GM19324 (cell line): ENCODE measurements around the gene ZNF236.

Experiments used
- ATAC-seq: cut with Tn5 transposase; IDR thresholded peaks from one replicate; pipeline ENCODE4 v1.9.1; 2021; ENCODE audit warnings: mild to moderate bottlenecking, moderate library complexity; ENCODE audit not compliant: unreplicated experiment, low FRiP score

Gene ZNF236

DNA sequence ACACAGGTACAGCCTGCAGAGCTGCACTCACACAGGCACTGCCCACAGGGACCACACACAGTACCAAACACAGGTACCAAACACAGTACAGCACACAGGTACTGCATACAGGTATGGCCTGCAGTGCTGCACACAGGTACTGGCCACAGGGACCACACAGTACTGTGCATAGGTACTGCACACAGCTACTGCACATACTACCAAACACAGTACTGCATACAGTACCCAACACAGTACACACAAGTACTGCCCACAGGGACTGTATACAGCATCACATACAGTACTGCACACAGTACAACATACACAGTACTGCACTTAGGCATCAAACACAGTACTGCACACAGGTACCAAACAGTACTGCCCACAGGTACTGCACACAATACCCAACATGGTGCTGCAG is 74.3 kb downstream of the ZNF236 start:
- ATAC-seq, result no peak

DNA sequence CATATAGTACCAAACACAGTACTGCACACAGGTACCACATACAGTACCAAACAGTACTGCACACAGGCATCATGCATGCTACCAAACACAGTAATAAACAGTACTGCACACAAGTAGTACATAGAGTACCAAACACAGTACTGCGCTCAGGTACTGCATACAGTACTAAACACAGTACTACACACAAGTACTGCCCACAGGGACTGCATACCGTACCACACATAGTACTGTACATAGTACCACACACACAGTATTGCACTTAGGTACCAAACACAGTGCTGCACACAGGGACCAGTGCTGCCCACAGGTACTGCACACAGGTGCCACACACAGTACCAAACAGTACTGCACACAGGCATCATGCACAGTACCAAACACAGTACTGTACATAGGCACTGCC is 74.9 kb downstream of the ZNF236 start:
- no peak for ATAC-seq

DNA sequence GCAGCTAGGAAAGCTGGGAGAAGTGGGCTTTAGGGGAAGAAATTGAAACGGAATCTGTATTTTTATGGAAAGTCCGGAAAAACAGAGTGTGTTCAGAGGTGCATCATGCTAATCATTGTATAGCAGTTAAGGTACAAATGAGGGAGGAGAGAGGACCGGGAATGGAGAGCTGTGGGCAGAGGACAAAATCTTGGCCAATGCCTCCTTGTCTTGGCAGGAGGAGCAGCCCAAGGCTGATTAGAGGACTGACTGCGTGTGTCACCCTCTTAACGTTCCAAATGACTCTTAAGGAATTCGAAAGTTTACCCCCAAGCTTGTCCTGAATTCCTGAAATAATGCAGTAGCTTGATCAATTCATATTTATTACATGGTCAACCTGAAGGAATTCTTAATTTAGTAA is 81.0 kb downstream of the ZNF236 start:
- no peak for ATAC-seq

DNA sequence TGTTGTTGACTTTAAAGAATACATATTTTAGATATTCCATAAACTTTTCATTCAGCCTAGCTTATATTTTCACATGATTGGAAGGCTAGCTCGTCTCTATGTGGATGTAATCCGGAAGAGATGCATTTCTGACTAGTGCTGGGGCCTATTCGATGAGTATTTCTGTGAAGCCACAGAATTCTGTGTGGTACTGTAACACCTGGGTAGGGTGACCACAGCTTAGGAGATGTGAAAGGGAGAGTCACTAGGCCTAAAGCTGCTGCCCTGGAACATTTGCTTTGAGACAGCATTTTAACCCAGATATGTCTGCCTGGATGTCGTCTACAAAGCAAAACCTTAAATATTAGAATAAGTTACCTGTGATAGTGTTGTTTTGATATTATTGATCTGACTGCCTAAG is 83.5 kb downstream of the ZNF236 start:
- ATAC-seq, result no peak

DNA sequence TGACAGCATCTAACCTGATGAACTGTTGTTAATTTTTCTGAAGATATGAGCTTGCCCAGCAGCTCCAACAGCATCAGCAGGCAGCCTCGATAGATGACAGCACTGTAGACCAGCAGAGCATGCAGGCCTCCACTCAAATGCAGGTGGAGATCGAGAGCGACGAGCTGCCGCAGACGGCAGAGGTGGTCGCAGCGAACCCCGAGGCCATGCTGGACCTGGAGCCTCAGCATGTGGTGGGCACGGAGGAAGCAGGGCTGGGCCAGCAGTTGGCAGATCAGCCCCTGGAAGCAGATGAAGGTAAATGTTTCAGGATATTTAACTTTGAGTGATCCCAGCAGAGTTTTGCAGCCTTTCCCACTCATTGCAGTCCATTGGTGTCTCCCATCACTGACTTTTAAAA is 85.9 kb downstream of the ZNF236 start:
- ATAC-seq, result no peak

DNA sequence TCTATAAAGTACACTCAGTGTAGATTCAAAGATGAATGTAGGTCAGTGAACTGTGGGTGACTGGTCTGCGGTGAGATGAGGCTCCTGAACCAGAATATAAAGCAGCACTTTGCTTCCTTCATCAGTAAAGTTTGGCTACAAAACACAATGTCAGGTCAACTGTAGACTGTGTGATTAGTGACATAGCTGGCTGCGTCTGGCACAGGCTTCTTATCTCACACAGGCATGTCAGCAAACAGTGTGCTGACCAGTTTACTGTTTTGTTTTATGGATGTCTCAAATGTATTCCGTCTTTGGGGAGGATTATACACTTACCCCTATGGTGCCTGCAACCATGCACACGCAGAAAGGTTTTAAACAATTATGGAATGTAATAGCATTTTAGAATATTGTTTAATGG is 87.1 kb downstream of the ZNF236 start:
- no peak for ATAC-seq

DNA sequence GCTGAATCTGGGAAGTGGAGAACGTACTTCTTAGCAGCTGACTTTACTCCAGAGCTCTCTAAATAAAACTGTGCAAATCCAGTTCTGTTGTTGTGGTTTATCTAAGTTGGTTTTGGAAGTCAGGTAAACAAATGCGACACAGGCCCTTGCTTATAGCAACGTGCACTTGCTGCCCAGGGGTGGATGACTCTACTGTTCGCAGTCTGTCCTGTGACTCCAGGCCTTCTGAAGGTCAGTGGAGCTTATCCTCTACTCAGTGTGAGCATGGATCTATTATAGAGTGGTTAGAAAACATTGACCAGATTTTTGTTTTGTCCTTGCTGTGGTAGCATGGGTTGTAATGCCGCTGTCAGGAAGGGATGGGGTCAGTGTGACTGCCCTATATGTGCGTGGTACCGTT is 89.1 kb downstream of the ZNF236 start:
- ATAC-seq, result no peak

DNA sequence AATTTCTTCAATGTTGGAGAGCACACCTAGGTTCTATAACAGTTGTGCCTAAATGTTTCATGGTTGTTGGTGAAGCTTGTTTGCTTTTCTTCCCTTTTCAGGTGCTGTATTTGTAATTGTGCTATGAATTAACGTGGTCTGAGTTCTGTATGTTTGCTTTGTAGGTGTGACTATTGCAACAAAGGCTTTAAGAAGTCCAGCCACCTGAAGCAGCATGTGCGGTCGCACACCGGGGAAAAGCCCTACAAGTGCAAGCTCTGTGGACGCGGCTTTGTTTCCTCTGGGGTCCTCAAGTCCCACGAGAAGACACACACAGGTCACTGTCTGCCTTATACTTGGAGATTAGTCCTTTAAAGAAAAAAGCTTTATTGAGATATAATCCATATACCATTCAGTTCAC is 91.2 kb downstream of the ZNF236 start:
- no peak for ATAC-seq

DNA sequence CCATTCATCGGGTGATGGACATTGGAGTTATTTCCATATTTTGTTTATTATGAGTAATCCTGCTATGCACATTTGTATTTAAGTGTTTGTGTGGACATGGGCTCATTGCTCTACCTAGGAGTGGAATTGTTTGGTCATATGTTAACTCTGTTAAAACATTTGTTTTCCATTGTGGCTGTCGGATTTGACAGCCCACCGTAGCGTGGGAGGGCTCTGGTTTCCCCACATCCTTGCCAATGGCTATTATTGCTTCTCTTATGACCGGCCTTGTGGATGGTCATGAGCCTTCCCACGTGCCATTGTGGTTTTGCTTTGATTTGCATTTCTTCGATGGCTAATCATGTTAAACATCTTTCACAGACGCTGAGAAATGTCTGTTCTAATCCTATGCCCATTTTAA is 92.0 kb downstream of the ZNF236 start:
- no peak for ATAC-seq

DNA sequence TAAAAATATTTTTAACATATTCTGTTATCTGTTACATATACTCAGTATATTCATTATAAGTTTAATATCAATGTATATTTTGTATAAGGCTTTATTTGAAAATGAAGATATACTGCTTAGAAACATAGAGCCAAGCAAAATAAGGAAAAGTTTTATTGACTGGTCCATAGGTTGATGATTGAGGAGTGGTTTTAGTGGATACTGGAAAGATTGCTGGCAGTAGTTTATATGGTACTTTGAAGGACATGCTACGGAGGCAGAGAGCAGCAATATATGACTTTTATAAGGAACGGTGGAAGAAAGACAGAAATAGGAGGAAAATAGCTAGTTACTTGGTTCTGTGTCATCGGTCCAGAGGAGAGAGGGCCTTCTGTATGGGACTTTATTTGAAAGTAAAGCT is 92.4 kb downstream of the ZNF236 start:
- no peak for ATAC-seq

DNA sequence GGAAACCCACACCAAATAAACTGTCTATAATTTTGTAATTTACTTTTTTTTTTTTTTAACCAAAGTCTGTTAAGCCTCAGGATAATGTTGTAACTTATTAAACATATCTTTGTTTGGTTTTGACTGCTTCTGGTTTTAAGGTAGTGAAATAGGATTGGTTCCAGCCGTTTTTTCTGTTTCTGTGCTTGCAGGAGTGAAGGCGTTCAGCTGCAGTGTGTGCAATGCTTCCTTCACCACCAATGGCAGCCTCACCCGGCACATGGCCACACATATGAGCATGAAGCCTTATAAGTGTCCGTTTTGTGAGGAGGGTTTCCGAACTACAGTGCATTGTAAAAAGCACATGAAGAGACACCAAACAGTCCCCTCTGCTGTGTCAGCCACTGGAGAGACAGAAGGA is 93.1 kb downstream of the ZNF236 start:
- ATAC-seq, result no peak

DNA sequence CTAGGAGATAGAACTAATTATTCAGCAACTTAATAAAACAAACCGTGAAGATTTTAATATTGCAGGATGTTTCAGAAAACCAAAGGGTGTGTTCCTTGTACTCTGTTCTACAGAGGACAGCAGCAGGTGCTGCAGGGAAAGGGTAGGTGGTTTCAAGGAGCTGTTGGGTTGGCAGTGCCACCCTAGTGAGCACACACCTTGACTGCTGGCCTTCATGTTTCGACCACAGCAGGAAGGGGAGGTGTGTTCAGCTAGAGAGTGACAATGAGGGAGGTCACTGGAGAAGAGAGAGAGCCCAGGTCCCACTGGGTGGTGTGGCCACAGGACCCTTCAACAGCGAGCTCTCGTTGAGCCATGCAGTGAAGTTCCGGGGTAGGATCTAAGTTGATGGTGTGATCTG is 98.6 kb downstream of the ZNF236 start:
- ATAC-seq, result no peak

DNA sequence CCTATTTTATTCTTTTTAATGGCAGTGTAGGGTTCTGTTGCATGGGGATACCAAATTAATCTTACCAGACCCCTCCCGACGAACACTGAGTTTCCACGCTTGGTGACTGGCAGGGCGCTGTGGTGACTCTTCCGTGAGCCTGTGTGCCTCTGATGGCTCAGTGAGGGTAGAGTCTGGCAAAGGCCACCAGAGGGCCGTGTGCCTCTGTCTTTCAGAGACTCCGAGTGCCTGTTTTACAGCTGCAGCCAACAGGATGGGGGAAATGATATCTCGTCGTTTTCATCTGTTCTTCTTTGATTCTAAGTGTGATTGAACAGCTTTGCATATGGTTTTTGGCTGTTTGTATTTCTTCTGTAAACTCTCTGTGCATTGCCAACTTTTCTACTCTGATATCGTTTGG is 99.8 kb downstream of the ZNF236 start:
- peak; percentile 93 for ATAC-seq

DNA sequence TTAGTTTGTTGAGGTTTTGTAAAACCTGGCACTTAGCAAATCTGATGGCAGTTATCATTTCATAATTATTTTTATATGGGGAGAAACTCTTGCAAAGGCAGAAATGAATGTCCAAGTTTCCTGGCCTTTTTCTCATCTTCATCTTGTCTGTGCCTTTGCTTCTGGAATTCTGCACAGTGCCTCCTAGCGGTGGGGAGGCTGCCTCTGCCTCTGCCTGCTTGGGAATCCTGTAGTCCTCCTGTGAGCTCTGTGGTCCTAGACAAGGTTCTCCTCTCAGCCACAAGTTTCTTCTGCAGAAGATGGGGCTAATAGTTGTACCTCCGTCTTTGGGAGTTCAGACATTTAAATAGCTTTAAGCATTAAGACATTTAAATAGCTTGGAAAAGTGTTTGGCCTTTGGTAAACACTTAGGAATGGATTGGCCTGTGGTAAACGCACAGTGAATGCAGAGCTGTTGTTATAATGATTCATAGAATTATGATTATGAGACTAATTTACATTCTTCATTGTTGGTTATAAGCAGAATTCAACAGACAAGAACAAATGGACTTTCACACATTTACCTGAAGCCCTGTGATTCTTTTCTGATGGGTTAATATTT is 101.2 kb downstream of the ZNF236 start:
- no peak for ATAC-seq

DNA sequence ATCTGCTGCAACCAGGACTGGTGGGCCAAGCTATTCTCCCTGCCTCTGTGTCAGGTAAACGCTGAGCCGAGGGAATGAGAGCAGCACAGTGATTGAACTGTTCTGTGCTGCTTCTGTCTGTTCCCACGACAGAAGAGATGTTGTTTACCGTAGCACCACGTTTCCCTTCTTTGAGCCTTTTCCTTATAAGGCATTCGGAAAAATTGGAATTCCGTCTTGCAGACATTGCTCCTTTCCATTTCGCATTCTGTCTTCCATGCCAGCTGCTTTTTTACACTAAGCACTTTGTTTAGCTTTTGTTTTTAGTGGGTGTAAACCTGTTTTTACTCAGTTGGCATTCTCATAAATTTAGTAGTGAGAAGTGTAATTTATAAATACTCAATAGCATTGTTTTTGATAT is 103.1 kb downstream of the ZNF236 start:
- no peak for ATAC-seq

DNA sequence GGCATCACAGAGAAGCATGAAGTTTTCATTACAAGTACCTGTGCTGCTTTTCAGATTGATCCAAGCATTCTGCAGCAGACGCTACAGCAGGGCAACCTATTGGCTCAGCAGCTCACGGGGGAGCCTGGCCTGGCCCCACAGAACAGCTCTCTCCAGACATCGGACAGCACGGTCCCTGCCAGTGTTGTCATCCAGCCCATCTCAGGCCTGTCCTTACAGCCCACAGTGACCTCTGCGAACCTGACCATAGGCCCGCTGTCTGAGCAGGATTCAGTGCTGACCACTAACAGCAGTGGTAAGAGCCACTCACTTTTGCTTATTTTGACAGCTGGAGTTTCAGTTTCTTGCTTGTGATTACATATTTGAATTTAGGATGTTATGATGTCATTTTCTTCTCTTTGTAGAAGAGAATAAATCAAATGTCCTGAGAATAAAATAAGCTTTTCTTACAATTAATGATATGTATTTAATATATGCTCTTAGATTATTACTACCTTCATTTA is 104.9 kb downstream of the ZNF236 start:
- no peak for ATAC-seq

DNA sequence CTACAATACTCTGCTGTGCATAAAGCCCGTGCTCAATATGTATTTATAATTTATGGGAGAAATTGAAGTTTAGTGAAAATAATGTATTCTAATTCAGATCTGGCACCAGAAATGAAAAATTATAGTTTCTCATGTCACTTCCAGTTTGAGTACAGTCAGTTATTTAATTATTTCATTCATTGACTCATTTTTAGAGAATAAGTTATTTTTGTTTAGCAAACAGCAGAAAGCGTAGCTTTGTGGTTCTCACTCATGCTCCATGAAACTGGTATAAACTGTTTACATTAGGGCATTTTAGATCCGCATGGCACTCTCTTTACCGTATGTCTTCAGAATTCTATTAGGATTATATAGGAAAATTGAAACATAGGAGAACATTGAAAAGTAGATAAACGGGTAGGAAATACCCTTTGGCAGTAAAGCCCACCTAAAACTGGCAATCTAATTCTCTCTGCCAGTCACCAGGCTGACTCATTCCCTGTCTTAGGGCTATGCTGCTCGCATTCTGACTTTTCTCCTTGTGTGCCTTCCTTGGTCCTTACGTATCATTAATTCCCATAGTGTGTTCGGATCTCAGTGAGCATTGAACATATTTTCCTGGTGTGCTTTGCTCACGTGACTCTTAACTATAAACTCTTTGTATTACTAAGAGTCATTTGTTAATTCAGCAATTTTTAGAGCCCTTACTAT is 106.0 kb downstream of the ZNF236 start:
- no peak for ATAC-seq

DNA sequence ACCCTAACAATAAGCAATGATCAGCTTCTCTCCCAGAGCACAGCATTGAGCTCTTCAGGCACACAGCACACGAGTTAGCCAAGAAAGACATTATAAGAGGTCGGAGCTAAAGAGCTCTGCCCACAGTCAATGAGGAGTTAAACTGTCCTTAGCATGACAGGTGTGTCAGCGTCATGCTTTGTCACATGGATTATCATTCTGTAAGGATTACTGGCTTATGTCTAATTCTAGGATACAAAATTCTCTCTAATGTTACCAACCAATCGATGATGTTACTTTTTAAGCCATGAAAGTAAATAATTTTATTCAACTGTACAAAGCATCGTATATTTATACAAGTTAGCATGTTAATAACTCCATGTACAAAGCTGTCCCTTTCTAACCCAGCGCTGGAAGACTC is 108.8 kb downstream of the ZNF236 start:
- ATAC-seq, result no peak

DNA sequence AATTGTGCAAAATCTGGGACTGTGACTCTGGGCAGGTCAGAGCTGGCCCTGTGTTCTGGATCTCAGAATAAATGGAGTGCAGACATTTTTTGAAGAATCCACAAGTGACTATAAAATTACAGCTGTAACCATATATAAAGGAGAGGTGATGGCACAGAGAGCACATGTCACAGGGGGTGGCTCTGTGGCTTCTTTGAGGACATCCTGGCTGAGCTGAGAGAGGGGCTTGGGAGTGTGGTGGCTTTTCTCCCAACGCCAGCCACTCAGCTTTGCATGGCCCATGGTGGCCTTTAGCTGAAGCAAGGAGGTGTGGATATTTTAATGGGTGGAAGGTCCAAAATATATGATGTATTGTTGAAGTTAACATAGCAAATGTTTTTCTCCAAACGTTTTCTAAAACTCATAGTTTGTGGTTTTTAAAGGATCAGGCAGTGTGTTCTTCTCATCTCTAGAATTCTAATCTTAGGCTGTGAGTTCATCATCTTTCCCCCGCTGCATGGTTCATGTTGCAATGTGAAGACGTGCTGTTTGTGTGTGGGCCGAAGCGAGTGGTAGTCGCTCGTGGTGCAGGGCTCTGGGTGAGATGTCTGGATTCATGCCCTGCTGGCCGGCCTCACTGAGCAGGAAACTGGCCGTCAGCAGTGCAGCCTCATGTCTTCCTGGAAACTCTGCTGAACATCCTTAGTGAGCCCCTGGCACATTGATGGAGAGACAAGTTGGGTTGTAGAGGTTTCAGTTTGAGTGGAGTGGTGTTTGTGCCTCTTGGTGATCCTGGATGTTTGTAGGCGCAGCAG is 109.9 kb downstream of the ZNF236 start:
- ATAC-seq, result no peak

DNA sequence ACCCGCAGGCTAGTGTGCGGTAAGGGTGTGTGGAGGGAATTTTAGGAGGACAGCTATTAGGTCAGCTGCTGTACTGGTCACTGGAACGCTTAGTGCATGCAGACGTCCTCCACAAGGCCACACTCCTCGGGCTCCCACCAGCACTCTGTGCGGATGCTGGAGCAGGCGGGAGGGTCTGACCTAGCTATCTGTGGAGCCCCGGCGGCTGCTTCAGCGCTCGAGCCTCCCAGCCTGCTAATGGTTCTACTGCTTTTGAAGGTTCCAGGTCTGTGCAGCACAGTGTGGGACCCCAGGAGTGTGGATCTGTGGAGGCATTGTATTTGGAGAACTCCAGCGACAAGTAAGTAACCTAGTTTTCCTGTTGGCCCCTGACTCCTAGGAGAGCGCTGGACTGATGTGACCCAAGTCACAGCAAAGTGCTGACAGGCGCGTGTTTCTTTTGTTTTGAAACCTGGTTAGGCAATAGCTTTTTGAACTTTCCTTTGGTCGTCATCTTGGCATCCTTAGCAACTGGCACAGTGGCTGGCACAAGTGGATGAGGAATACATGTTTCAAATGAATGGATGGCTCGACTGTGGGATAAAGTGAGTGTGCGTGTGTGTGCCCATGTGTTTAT is 113.5 kb downstream of the ZNF236 start:
- ATAC-seq, result no peak

DNA sequence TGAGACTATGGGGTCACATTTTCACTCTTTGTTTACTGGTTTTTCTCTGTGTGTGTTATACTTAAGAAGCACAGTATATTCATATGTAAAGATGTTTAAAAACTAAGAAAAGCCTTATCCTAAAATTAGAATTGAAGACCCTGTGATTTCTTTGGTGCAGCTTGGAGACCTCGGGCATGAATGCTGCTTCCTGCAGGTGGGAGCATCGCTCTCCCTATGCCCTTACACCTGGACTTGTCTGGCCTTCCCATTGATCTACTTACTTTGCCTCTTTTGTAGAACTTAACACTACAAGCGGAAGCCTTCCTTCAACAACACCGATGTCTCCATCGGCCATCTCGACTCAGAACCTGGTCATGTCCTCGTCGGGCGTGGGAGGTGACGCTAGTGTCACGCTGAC is 114.5 kb downstream of the ZNF236 start:
- no peak for ATAC-seq
